Neural cell (in vitro differentiated cells): Measurements from ENCODE around the gene SCN1A. TPM values are rescaled to one million over a fixed set of nuclear protein-coding genes. Genes with fewer than 3 reads are reported as not detected.

ENCODE experiments used
- H2AFZ ChIP-seq: fragments of 200-600, 300-800 bp; sonication (generic), shearing (Covaris generic); 2 replicates; pipeline ENCODE4 v1.6.0; 2014; ENCODE audit warnings: low read depth, mild to moderate bottlenecking, antibody characterized with exemption, low read length, moderate library complexity
- H3F3A ChIP-seq: fragments of 200-600 bp; shearing (Covaris generic); 2 replicates; pipeline ENCODE4 v1.6.1; 2016; ENCODE audit warnings: mild to moderate bottlenecking, moderate library complexity, mixed read lengths, antibody characterized with exemption, low read length; ENCODE audit not compliant: insufficient read depth, poor library complexity, severe bottlenecking
- H3K27ac ChIP-seq: fragments of 200-600, 300-800 bp; sonication (generic), shearing (Covaris generic); 2 replicates; pipeline ENCODE4 v1.5.1; 2014; ENCODE audit warnings: mild to moderate bottlenecking, low read length, moderate library complexity
- H3K27me3 ChIP-seq: fragments of 300-800, 200-600 bp; sonication (generic), shearing (Covaris generic); 2 replicates; pipeline ENCODE4 v1.6.0; 2014; ENCODE audit warnings: mild to moderate bottlenecking, low read depth, low read length, moderate library complexity; ENCODE audit not compliant: insufficient read depth
- H3K36me3 ChIP-seq: fragments of 300-800, 200-600 bp; sonication (generic), shearing (Covaris generic); 2 replicates; pipeline ENCODE4 v1.5.1; 2014; ENCODE audit warnings: mild to moderate bottlenecking, antibody characterized with exemption, low read length, moderate library complexity; ENCODE audit not compliant: insufficient read depth
- H3K4me2 ChIP-seq: fragments of 300-800, 200-600 bp; sonication (generic), shearing (Covaris generic); 2 replicates; pipeline ENCODE4 v1.6.0; 2014; ENCODE audit warnings: mild to moderate bottlenecking, low read length
- H3K4me3 ChIP-seq: fragments of 300-800, 200-600 bp; sonication (generic), shearing (Covaris generic); 2 replicates; pipeline ENCODE4 v1.5.1; 2014; ENCODE audit warnings: mild to moderate bottlenecking, low read length, moderate library complexity
- H3K79me2 ChIP-seq: fragments of 200-600 bp; shearing (Covaris generic); replicated peaks from 2 replicates; pipeline ENCODE4 v1.6.0; 2014; ENCODE audit warnings: mild to moderate bottlenecking, low read length, moderate library complexity; ENCODE audit not compliant: insufficient read depth
- H3K9ac ChIP-seq: fragments of 300-800, 200-600 bp; sonication (generic), shearing (Covaris generic); 2 replicates; pipeline ENCODE4 v1.6.1; 2016; ENCODE audit warnings: mild to moderate bottlenecking, low read length, mixed read lengths
- H3K9me2 ChIP-seq: fragments of 200-600 bp; shearing (Covaris generic); 2 replicates; pipeline ENCODE4 v1.6.1; 2016; ENCODE audit warnings: mild to moderate bottlenecking, low read length, mixed read lengths; ENCODE audit not compliant: insufficient read depth
- H3K9me3 ChIP-seq: fragments of 200-600, 300-800 bp; sonication (generic), shearing (Covaris generic); 2 replicates; pipeline ENCODE4 v1.6.1; 2016; ENCODE audit warnings: mild to moderate bottlenecking, mixed run types, low read length, moderate library complexity, mixed read lengths
- H4K20me1 ChIP-seq: fragments of 200-600 bp; shearing (Covaris generic); 2 replicates; pipeline ENCODE4 v1.6.1; 2016; ENCODE audit warnings: mild to moderate bottlenecking, mixed run types; ENCODE audit not compliant: insufficient read depth
- CTCF ChIP-seq: fragments of 450-650 bp; IDR thresholded peaks from 2 replicates; pipeline ENCODE4 v1.5.1; 2014; ENCODE audit warnings: antibody characterized with exemption, mild to moderate bottlenecking, moderate library complexity; ENCODE audit not compliant: poor library complexity, severe bottlenecking
- EP300 ChIP-seq: fragments of 450-650 bp; conservative IDR thresholded peaks from 2 replicates; pipeline ENCODE4 v1.6.1; 2014; ENCODE audit warnings: antibody characterized with exemption, mild to moderate bottlenecking, moderate library complexity; ENCODE audit not compliant: poor library complexity, severe bottlenecking
- EZH2 ChIP-seq: fragments of 200-600, 300-800 bp; shearing (Covaris generic), sonication (generic); IDR thresholded peaks from 2 replicates; pipeline ENCODE4 v1.6.1; 2014; ENCODE audit warnings: antibody characterized with exemption, low read length, borderline replicate concordance, mild to moderate bottlenecking; ENCODE audit not compliant: insufficient read depth, poor library complexity, severe bottlenecking
- MXI1 ChIP-seq: fragments of 450-650 bp; conservative IDR thresholded peaks from 2 replicates; pipeline ENCODE4 v1.6.1; 2014; ENCODE audit warnings: antibody characterized with exemption, mild to moderate bottlenecking; ENCODE audit not compliant: poor library complexity, severe bottlenecking
- POLR2AphosphoS5 ChIP-seq: IDR thresholded peaks from 2 replicates; pipeline ENCODE4 v1.6.1; 2012
- RAD21 ChIP-seq: fragments of 450-650 bp; conservative IDR thresholded peaks from 2 replicates; pipeline ENCODE4 v1.6.1; 2014; ENCODE audit warnings: antibody characterized with exemption, mild to moderate bottlenecking, moderate library complexity
- REST ChIP-seq: IDR thresholded peaks from 2 replicates; pipeline ENCODE4 v1.6.1; 2012; ENCODE audit warnings: borderline replicate concordance
- SMC3 ChIP-seq: fragments of 450-650 bp; conservative IDR thresholded peaks from 2 replicates; pipeline ENCODE4 v1.6.1; 2014; ENCODE audit warnings: antibody characterized with exemption, mild to moderate bottlenecking, moderate library complexity; ENCODE audit not compliant: poor library complexity
- TAF1 ChIP-seq: IDR thresholded peaks from 2 replicates; pipeline ENCODE4 v1.6.1; 2012; ENCODE audit warnings: low read depth
- polyA plus RNA-seq: library from polyadenylated mRNA; depleted of rRNA; stranded (reverse); fragments of >200 nt; gene quantifications from 2 replicates; pipeline ENCODE4 v1.2.3, GENCODE V29; 2014

The SCN1A gene
- polyA plus RNA-seq, 1 donor from 2014 or later, result 1.0 TPM

- no peak overlapping the region for H2AFZ ChIP-seq
- H3K36me3 ChIP-seq, result no peaks in the 10 kb centered on the region
- no peak overlapping the region for H3K9ac ChIP-seq
- no peak overlapping the region for H3K4me2 ChIP-seq
- no peaks in the 10 kb centered on the region for H3F3A ChIP-seq
- TF ChIP-seq MXI1 (no peak), TAF1 (no peak), REST (no peak), SMC3 (no peak), POLR2AphosphoS5 (no peak), CTCF (no peak), RAD21 (no peak), EP300 (no peak), EZH2 (no peak)
- no peaks in the 10 kb centered on the region for H3K79me2 ChIP-seq
- H3K27me3 ChIP-seq, result no peaks in the 10 kb centered on the region
- no peak overlapping the region for H3K27ac ChIP-seq
- no peaks in the 10 kb centered on the region for H3K9me2 ChIP-seq
- H4K20me1 ChIP-seq, result no peaks in the 10 kb centered on the region
- H3K9me3 ChIP-seq, result no peaks in the 10 kb centered on the region
- no peak overlapping the region for H3K4me3 ChIP-seq
These were observed 311 bp upstream of the SCN1A start for GRCh38 chr2:166128156-166128505.

- H3K79me2 ChIP-seq, result no peaks in the 10 kb centered on the region
- H3K27me3 ChIP-seq, result no peaks in the 10 kb centered on the region
- H3K27ac ChIP-seq, result no peak overlapping the region
- H3K9ac ChIP-seq, result no peak overlapping the region
- TF ChIP-seq REST (no peak), EZH2 (no peak), EP300 (no peak), CTCF (no peak)
- H2AFZ ChIP-seq, result no peak overlapping the region
- H3K9me3 ChIP-seq, result no peaks in the 10 kb centered on the region
- H3K4me2 ChIP-seq, result no peak overlapping the region
- no peaks in the 10 kb centered on the region for H3F3A ChIP-seq
- no peaks in the 10 kb centered on the region for H3K9me2 ChIP-seq
- no peak overlapping the region for H3K4me3 ChIP-seq
- H3K36me3 ChIP-seq, result no peaks in the 10 kb centered on the region
- no peaks in the 10 kb centered on the region for H4K20me1 ChIP-seq
These were observed 1.7 kb downstream of the SCN1A start for GRCh38 chr2:166126007-166126639.
